NCI-H2081 (cell line): ENCODE results near the gene ARPC1B.
A peak's percentile ranks its signal among the peaks of the same experiment; 100 is the strongest.
"Not testable (repeated sequence)": the region's sequence is repeated elsewhere in the genome, so short reads cannot be mapped to it uniquely, and the experiment has no call there.

Experiments used
- DNase-seq, 2 experiments: peaks; one replicate each; lab custom pipeline; 2025; lab: John Stamatoyannopoulos, UW

ARPC1B gene

GRCh38 chr7:99368750-99369389, 5.7 kb upstream of the ARPC1B start:
- no peak for DNase-seq

- DNase-seq = no peak
Measured at GRCh38 chr7:99369767-99370391, 4.7 kb upstream of the ARPC1B start.

- no peak for DNase-seq
Measured at GRCh38 chr7:99371376-99371920, 3.1 kb upstream of the ARPC1B start.

GRCh38 chr7:99372275-99373090, 2.0 kb upstream of the ARPC1B start:
- DNase-seq = no peak

DNA sequence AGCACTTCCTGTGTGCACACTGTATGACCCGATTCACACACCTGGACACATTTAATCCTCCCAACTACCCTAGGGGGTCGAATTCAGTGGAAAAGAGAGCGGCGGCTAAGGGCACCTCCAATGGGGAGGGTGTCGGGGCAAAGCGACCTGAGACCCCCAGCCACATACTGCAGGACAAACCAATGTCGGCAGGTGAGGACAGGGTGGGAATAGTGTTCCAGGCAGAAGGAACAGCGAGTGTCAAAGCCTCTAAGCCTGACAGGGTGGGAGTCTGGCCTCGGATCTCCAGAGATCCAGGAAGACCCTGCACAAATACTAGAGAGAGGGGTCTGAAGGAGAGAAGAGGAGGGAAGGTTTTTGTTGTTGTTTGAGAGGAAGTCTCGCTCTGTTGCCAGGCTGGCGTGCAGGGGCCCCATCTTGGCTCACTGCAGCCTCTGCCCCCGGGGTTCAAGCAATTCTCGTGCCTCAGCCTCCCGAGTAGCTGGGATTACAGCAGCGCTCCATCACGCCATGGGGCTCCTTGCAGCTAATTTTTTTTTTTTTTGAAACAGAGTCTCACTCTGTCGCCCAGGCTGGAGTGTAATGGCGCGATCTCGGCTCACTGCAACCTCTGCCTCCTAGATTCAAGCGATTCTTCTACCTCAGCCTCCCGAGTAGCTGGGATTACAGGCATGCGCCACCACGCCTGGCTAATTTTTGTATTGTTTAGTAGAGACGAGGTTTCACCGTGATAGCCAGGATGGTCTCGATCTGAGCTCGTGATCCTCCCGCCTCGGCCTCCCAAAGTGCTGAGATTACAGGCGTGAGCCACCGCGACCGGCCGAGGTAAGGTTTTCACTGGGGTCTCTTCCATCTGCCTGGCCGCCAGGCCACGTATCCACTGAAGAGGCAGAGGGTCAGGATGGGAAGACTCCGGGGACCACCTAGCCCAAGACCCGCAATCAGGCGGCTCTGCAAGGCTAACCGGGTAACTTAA, 1.2 kb upstream of the ARPC1B start:
- no peak for DNase-seq

GRCh38 chr7:99375070-99375807, 709 bp downstream of the ARPC1B start:
- peak; percentile 54 to 69 for DNase-seq

DNA sequence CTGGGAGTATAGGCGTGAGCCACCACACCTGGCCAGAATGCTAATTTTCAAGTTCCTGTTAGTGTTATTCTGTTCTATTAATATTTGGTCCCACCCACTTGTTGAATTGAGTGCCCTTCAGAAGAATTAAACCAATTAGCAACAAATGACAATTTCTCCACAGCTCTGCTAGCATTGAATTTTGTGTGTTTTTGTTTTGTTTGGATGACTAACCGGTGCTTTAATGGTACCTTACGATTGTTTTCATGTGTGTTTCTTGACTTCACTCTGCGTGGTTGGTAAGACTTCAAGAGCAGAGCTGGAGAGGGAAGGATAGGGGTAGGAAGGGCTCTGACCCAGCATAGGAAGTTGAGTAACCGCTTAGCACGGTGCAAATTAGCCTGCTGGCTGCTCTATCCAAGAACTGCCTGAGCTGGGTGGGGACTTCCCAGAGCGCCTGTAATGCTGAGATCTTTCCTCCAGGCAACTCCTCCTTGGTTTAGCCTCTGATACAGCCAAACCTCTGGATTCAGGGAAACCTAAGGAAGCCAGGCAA, 4.6 kb downstream of the ARPC1B start:
- DNase-seq = no peak

DNA sequence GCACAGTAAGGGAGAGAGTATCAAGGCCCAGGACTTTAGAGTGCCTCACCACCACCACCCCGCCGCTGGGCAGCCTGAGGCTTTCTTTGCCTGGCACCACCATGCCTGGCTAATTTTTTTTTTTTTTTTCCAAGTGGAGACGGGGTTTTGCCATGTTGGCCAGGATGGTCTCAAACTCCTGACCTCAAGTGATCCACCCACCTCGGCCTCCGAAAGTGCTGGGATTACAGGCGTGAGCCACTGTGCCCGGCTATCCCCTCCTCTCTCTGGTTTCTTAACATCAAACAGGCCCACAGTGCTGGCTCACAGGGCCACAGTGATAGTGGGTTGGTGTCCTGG, 5.1 kb downstream of the ARPC1B start:
- not testable (repeated sequence) for DNase-seq

- no peak for DNase-seq
Measured at GRCh38 chr7:99380032-99380822, 5.7 kb downstream of the ARPC1B start.

DNA sequence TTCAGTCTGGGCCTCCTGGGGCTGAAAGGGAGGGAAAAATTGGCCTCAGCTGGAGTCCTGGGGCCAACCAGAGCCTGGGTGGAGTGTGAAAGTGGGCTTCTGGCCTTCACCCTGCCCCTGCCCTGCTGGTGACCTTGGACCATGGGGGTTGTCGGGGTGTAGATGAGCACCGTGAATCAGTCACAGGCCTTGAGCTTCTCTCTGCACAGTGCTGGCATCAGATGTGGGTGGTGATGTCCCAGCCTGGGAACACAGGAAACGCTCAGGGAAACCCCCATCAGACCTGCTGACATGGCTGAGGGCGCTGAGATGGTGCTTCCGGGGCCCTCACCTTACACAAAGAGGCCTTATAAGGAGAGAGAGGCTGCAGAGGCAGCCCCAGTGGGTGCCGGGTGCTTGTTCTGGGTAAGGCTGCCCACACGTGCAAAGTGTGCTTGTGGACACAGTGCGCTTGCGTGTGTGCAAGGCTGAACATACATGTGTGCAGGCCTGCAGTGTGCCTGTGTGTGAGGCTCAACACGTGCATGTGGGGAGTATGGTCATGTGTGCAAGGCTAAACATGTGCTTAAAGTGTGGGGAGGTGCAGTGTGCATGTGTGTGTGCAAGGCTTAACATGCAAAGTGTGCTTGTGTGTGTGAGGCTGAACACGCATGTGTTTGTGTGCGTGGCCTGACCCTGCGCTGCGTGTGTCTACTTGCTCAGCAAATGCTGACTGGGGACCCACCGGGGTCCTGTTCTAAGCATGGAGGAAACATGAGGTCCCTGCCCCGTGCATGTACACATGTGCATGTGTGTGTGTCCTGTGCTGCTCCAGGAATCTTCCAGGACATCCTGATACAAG, 6.5 kb downstream of the ARPC1B start:
- no peak for DNase-seq

DNA sequence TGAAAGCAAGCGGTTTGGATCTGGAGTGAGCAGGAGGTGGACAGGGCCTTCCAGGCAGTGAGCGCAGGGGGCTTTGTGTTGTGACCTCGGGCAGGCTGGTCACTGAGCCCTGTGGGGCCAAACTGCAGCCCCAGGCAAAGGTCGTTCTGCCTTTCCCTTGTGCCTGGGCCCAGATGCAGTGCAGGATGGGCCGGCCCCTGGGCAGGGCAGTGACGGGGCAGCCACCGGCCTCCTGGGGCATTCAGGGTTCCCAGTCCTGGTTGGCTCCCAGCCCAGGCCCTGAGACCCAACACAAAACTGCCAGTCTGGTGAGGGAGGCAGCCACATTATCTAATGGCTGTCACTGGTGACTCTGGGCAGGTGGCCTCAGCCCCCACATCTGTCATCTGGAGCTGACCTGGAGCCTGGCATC, 7.1 kb downstream of the ARPC1B start:
- no peak for DNase-seq

GRCh38 chr7:99383203-99383602, 8.7 kb downstream of the ARPC1B start:
- DNase-seq = no peak

GRCh38 chr7:99383791-99384370, 9.4 kb downstream of the ARPC1B start:
- DNase-seq = no peak

DNA sequence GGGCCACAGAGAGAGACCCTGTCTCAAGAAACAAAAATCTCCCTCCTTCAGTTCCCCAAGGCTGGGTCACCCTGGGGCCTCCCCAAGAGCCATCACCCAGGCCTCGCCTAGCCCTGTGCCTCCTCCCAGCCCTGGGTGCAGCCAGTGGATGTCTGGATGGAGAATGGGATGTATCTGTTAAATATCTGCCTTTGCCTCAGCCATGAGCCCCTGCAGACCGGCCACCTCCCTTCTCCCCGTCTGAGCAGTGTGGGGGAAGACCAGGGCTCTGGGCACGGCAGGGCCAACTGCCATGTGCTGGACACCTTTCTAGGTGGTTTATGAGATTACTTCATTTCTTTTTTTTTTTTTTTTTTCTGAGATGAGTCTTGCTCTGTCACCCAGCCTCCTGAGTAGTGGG, 10.0 kb downstream of the ARPC1B start:
- no peak for DNase-seq

DNA sequence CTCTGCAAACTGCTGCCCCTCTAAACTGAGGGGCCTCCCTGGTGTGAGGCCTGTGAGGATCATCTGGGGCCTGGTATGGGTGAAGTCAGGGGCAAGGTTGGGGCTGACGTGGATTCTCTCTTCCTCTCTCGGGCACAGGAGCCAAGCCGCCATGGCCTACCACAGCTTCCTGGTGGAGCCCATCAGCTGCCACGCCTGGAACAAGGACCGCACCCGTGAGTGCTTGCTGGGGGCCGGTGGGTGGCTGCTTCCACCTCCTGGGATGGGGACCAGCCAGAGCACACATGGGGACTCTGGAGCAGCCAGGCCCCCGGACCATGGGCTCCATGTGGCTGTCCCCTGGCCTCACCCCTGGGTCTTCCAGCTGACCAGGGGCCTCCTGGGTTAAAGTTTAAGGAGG, 11.0 kb downstream of the ARPC1B start:
- no peak for DNase-seq

DNA sequence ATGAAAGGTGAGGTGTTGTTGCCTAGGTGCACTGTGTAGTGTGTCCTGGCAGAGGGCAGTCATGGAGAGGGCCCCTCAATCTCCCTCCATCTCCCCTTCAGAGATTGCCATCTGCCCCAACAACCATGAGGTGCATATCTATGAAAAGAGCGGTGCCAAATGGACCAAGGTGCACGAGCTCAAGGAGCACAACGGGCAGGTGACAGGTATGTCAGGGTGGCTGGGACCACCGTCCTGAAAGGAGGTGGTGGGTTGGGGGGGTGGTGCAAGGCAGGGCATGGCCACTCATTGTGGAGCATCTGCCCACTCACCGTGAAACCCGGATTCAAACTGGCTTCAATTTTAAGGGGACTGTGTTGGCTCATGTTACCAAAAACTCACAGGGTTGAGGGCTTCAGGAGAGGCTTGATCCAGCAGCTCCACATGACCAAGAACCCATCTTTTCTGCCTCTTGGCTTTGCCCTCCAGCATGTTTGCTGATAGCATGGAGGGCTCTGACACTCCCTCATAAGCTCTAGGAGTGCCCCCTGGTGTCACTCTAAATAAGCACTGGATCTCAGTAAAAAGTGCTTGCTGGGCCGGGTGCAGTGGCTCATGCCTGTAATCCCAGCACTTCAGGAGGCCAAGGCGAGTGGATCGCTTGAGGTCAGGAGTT, 12.2 kb downstream of the ARPC1B start:
- no peak for DNase-seq

GRCh38 chr7:99387239-99387635, 12.7 kb downstream of the ARPC1B start:
- not testable (repeated sequence) for DNase-seq

GRCh38 chr7:99387912-99388311, 13.4 kb downstream of the ARPC1B start:
- no peak for DNase-seq
